Mucosa of stomach (tissue), 1 donor: ENCODE measurements around the gene PTCD3.

Source experiments
- H3K27me3 ChIP-seq: one replicate; pipeline ENCODE4 v1.7.0; 2013; ENCODE audit warnings: mild to moderate bottlenecking, low read length; ENCODE audit not compliant: control insufficient read depth, insufficient read depth
- H3K36me3 ChIP-seq: one replicate; pipeline ENCODE4 v1.7.0; 2013; ENCODE audit warnings: low read length; ENCODE audit not compliant: control insufficient read depth, insufficient read depth
- H3K4me1 ChIP-seq: one replicate; pipeline ENCODE4 v1.7.0; 2013; ENCODE audit warnings: mild to moderate bottlenecking, low read length; ENCODE audit not compliant: control insufficient read depth, insufficient read depth
- H3K4me3 ChIP-seq: one replicate; pipeline ENCODE4 v1.7.0; 2013; ENCODE audit warnings: low read length
- H3K9ac ChIP-seq: one replicate; pipeline ENCODE4 v1.7.0; 2013; ENCODE audit warnings: mild to moderate bottlenecking, low read length, moderate library complexity
- H3K9me3 ChIP-seq: one replicate; pipeline ENCODE4 v1.7.0; 2013; ENCODE audit warnings: mild to moderate bottlenecking, low read length, moderate library complexity; ENCODE audit not compliant: control insufficient read depth
- donor health status: Pancreatic carcinoma.

PTCD3 gene

DNA sequence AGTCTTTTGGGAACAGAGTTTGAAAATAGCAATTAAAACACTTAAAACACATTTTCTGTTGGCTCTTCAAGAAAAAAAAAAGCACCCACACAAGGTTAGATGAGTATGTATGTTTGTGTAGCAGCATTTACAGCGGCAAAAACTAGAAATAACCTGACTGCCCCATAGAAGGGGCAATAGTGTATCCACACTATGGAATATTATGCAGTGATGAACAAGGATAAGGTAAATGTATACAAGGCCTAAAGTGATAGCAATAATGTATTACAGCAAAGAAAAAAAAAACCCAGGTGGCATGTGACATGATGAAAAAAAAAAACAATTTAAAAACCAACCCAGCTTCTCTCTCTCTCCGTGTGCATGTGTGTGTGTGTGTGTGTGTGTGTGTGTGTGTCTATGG lies 35.2 kb upstream of the PTCD3 start:
- no peak overlapping the region for H3K9ac ChIP-seq
- H3K4me1 ChIP-seq: peaks cover 7% of the 10 kb centered on the region
- H3K4me3 ChIP-seq: no peak overlapping the region
- no peaks in the 10 kb centered on the region for H3K9me3 ChIP-seq
- no peaks in the 10 kb centered on the region for H3K27me3 ChIP-seq
- peaks cover 10% of the 10 kb centered on the region for H3K36me3 ChIP-seq

DNA sequence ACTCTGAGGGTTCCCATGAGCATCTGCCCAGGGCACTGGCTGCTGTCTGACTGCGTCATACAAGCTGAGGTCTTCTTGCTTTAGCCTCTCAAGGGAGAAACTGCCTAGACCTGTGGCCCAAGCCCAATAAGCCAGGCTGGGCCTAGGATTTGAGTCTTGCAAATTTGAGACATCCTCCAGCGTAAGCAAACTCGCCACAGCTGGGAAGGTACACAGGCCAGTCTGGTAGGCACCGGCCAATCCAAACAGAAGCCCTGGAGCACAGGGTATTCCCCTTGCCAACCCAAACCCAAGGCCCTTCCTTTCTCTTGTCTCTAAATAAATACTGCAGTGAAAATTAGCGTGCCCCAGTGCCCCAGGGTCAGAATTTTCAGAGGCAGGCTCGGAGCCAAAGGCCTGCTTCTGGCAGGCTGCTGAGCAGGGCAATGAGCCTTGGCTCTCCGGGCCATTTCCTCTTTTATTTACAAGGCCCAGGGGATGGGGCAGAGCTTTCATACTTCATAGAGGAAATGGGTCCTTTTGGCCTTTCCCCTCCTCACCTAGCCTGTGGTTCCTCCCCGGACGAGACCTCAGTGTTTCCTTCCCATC lies 33.7 kb upstream of the PTCD3 start:
- H3K4me3 ChIP-seq: no peak overlapping the region
- H3K9me3 ChIP-seq: no peaks in the 10 kb centered on the region
- peaks cover 7% of the 10 kb centered on the region for H3K4me1 ChIP-seq
- no peaks in the 10 kb centered on the region for H3K27me3 ChIP-seq
- H3K36me3 ChIP-seq: peaks cover 10% of the 10 kb centered on the region
- peak overlapping the region; percentile 36 for H3K9ac ChIP-seq

- H3K4me1 ChIP-seq: peaks cover 7% of the 10 kb centered on the region
- H3K9me3 ChIP-seq: no peaks in the 10 kb centered on the region
- H3K36me3 ChIP-seq: peaks cover 10% of the 10 kb centered on the region
- H3K27me3 ChIP-seq: no peaks in the 10 kb centered on the region
- H3K9ac ChIP-seq: no peak overlapping the region
- H3K4me3 ChIP-seq: no peak overlapping the region
Measured at GRCh38 chr2:86073225-86073624, 32.8 kb upstream of the PTCD3 start.

DNA sequence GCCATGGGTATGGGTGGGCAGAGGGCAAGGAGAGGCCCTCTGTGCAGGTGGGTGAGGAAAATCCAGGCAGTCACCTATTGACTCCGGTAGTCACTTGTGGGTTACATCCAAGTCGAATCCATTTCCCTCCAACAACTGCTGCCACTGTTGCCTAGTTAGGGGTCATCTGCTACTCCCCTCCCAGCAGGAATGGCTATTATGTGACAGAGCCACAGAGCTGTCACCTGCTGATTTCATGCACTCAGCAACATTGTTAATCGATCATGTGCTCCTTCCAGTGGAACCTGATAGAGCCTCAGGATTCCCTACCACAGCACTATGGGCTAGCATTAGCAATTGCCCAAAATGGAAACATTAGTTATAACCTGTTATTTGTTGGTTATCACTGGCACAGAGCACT lies 31.8 kb upstream of the PTCD3 start:
- Histone ChIP-seq H3K36me3 (peaks cover 5% of the 10 kb centered on the region), H3K27me3 (no peaks in the 10 kb centered on the region), H3K9me3 (no peaks in the 10 kb centered on the region), H3K9ac (no peak overlapping the region), H3K4me1 (peaks cover 7% of the 10 kb centered on the region), H3K4me3 (no peak overlapping the region)

GRCh38 chr2:86074811-86075210 lies 31.2 kb upstream of the PTCD3 start:
- peaks cover 2% of the 10 kb centered on the region for H3K36me3 ChIP-seq
- no peak overlapping the region for H3K4me3 ChIP-seq
- H3K9me3 ChIP-seq: no peaks in the 10 kb centered on the region

DNA sequence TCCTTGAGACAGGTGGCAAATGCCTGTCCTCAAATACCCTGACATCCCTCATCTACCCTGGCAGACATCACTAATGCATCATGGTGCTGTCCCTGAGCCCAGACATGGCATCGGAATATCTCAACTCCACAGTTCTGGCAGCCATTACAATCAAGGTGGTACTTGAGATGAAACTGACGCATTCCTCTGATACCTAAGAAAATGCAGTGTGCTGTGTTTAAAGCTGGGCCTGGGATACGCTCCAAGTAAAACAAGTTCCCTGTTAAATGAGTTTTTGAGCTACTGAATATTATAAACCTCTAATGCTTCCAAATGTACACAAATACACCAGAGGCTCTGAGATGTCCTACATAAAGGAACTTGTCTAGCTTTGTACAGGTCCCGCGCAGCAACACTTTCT lies 30.1 kb upstream of the PTCD3 start:
- H3K4me3 ChIP-seq: no peak overlapping the region
- no peaks in the 10 kb centered on the region for H3K27me3 ChIP-seq
- H3K36me3 ChIP-seq: no peaks in the 10 kb centered on the region
- peaks cover 7% of the 10 kb centered on the region for H3K4me1 ChIP-seq
- H3K9me3 ChIP-seq: no peaks in the 10 kb centered on the region
- no peak overlapping the region for H3K9ac ChIP-seq

More at GRCh38 chr2:86074811-86075210, 31.2 kb upstream of the PTCD3 start:
- no peak overlapping the region for H3K9ac ChIP-seq
- no peaks in the 10 kb centered on the region for H3K27me3 ChIP-seq
- H3K4me1 ChIP-seq: peaks cover 7% of the 10 kb centered on the region

DNA sequence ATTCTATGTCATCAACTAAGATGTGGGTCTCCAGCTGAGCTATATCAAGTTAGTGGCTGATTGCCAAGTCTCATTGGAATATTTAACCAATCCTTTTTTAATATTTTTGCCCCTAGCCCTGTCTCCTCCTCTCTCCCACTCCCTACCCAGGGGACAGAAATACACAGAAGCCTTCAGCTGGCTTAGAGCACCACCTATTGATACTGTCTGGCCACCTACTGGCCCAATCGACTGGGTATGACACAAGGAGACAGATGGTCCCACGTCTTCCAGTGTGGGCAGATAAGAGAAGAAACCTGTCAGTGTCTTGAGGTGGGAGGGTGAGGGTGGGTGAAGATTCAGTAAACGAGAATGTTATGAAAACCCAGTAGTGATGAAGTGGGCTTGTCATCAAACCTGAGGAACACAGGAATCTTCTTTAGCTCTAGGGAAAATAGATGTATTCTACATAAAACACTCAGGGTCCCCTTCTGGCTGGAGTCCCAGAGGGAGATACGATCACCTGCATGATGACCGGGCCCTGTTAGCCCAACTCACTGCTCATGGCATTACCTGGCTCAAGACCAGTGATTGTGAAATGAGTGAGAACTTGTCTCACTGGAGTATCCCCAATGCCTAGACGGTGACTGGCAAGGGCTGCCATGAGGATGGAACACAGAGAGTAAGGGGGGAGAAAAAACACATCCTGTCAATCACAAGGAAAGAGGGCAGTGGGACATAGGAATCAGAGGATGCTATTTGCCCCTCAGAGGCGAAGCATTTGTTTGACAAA lies 27.1 kb upstream of the PTCD3 start:
- Histone ChIP-seq H3K9ac (no peak overlapping the region), H3K9me3 (no peaks in the 10 kb centered on the region), H3K4me3 (no peak overlapping the region), H3K4me1 (no peaks in the 10 kb centered on the region), H3K27me3 (no peaks in the 10 kb centered on the region), H3K36me3 (no peaks in the 10 kb centered on the region)

- Histone ChIP-seq H3K4me1 (no peaks in the 10 kb centered on the region), H3K27me3 (no peaks in the 10 kb centered on the region), H3K9me3 (no peaks in the 10 kb centered on the region), H3K9ac (no peak overlapping the region), H3K4me3 (no peak overlapping the region), H3K36me3 (no peaks in the 10 kb centered on the region)
Measured at GRCh38 chr2:86079981-86080911, 25.8 kb upstream of the PTCD3 start.

- no peaks in the 10 kb centered on the region for H3K27me3 ChIP-seq
Measured at GRCh38 chr2:86081724-86082123, 24.3 kb upstream of the PTCD3 start.

GRCh38 chr2:86082756-86083155 lies 23.3 kb upstream of the PTCD3 start:
- Histone ChIP-seq H3K27me3 (no peaks in the 10 kb centered on the region), H3K9ac (no peak overlapping the region), H3K4me3 (no peak overlapping the region), H3K36me3 (peaks cover 4% of the 10 kb centered on the region), H3K9me3 (no peaks in the 10 kb centered on the region), H3K4me1 (no peaks in the 10 kb centered on the region)

More at GRCh38 chr2:86081724-86082123, 24.3 kb upstream of the PTCD3 start:
- no peak overlapping the region for H3K9ac ChIP-seq
- no peaks in the 10 kb centered on the region for H3K9me3 ChIP-seq
- no peaks in the 10 kb centered on the region for H3K4me1 ChIP-seq
- peaks cover 4% of the 10 kb centered on the region for H3K36me3 ChIP-seq
- no peak overlapping the region for H3K4me3 ChIP-seq

DNA sequence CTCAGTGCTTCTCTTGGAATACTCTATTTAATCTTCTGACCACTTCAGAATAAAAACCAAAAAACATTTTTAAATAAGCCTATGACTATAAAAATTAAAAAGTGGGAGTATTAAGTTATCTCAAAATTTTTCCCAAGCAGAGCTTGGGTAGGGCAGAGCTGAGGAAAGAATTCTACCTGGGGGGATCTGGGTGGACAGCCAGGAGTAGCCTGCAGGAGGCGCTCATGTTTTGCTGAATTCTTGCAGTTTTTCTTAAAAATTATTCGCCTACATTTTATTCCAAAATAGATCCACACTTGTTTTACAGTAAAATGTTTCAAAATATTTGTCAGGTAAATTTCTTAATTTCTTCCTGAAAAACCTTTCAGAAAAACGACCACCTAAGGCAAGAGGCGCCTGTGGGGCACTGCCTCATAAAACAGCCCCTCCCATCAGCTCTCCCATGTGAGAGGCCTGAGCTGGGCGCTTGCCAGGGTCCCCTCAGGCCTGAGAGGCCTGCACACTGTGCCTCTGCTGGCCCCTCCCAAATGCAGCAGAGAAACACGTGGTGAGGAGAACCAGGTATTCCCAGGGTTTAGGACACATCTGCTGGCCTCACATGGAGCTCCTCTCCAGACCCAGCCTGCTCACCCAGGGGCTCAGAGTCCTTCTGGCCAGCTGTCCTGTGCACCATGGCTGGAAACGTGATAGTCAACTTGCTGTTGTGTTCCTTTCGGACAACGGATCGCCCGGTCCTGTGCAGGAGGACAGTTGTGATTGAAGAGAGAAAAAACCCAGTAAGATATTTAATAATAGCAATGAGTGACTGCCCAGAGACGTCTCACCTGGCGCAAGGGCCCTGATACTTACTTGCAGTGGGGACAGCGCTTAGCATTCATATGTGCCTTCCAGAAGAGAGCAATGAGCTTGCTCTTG lies 17.8 kb upstream of the PTCD3 start:
- H3K36me3 ChIP-seq: peaks cover 4% of the 10 kb centered on the region
- H3K9me3 ChIP-seq: no peaks in the 10 kb centered on the region

More for the DNA sequence above, 17.8 kb upstream of the PTCD3 start:
- no peaks in the 10 kb centered on the region for H3K4me1 ChIP-seq
- H3K27me3 ChIP-seq: no peaks in the 10 kb centered on the region
- no peak overlapping the region for H3K4me3 ChIP-seq
- H3K9ac ChIP-seq: no peak overlapping the region
